ENCODE measurements around the gene RPS6KA2.
"Not testable (repeated sequence)": the region's sequence is repeated elsewhere in the genome, so short reads cannot be mapped to it uniquely, and the experiment has no call there.

Gene RPS6KA2

DNA sequence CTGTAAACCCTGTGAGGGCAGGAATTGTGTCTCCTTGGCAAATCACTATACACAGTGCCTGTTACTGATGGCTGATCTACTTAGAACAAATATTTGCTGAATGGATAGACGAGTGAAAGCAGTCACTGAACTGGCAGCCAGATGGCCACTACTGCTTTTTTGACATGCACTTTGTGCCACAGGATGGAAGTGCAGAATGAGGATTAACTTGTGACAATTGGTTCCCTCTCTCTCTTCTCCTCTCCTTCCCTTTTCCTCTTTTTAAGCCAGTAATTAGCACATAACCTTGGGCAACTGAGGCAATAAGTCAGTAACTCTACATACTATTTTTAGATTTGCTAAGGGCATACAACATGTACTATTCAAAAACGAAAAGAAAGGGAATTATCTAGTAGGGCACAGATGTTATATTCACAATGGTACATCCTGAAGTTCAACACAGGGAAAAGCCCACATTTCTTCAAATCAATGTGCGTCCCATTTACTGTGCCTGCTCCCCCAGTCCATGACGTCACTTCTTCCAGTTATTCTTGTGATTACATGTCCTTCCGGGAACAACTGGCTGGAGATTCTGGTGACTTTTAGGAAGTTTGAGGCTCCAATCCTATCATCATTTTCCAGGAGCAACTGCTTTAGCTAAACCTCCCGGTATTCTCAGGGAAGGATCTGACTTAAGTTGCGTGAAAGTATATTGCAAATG lies 17.0 kb upstream of the RPS6KA2 start:
- H3K4me3 ChIP-seq (ENCODE audit: low read depth, low read length) = no peak overlapping the region
- no peak overlapping the region for H3K27ac ChIP-seq (ENCODE audit: low read depth, low read length)
- H3K9ac ChIP-seq (ENCODE audit: low read length) = no peak overlapping the region
- H3K36me3 ChIP-seq (ENCODE audit: control insufficient read depth, insufficient read depth, low read length) = no peaks in the 10 kb centered on the region
- no peaks in the 10 kb centered on the region; the same call in 1 of the 2 replicates for H3K27me3 ChIP-seq (ENCODE audit: control insufficient read depth, insufficient read depth, low read length)
- no peaks in the 10 kb centered on the region; the same call in 1 of the 2 replicates for H3K9me3 ChIP-seq (ENCODE audit: control insufficient read depth, insufficient read depth, low read depth, low read length)
- H3K4me1 ChIP-seq (ENCODE audit: control insufficient read depth, insufficient read depth, low read length) = peaks cover 6% of the 10 kb centered on the region

- Histone ChIP-seq H3K4me3 (ENCODE audit: low read depth, low read length) (no peak overlapping the region), H3K9me3 (ENCODE audit: control insufficient read depth, insufficient read depth, low read depth, low read length) (no peaks in the 10 kb centered on the region), H3K27ac (ENCODE audit: low read depth, low read length) (no peak overlapping the region), H3K36me3 (ENCODE audit: control insufficient read depth, insufficient read depth, low read length) (no peaks in the 10 kb centered on the region), H3K9ac (ENCODE audit: low read length) (no peak overlapping the region), H3K27me3 (ENCODE audit: control insufficient read depth, insufficient read depth, low read length) (no peaks in the 10 kb centered on the region; the same call in 1 of the 2 replicates), H3K4me1 (ENCODE audit: control insufficient read depth, insufficient read depth, low read length) (peaks cover 6% of the 10 kb centered on the region)
Observed at GRCh38 chr6:166642646-166643045, 15.6 kb upstream of the RPS6KA2 start.

DNA sequence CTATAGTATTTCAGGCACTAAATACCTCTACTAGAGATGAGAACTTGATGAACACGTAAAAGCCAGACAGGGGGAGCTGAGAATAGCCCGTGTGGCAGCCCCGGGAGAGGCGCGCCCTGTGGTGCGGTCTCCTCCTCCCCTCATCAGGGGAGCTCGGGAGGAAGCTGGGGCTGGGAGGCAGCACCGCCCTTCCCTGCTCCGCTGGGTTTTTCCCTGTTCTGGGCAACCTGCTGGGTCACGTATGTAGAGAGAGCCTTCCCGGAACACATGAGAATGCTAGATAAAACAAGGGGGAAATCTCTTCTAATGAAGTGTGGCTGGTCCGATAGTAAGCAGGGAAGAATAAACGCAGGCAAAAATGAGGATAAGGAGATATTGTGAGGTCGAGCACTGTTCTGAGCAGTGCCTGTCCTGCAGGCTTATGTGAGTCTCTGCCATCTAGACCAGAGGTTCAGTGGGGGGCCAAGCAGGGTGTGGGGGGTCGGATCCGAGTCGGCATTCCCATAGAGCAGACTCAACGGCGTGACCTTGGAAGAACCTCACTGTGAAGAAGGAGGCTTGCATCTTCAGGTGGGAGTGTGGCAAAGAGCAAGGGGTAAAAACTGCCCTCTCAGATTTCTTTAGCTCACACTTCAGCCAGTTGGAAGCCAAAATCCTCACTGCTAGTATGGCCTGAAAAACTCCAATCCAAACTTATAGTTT lies 13.4 kb upstream of the RPS6KA2 start:
- Histone ChIP-seq H3K27ac (ENCODE audit: low read depth, low read length) (no peak overlapping the region), H3K9ac (ENCODE audit: low read length) (no peak overlapping the region), H3K27me3 (ENCODE audit: control insufficient read depth, insufficient read depth, low read length) (no peaks in the 10 kb centered on the region; the same call in 1 of the 2 replicates), H3K4me1 (ENCODE audit: control insufficient read depth, insufficient read depth, low read length) (peaks cover 6% of the 10 kb centered on the region), H3K36me3 (ENCODE audit: control insufficient read depth, insufficient read depth, low read length) (no peaks in the 10 kb centered on the region), H3K4me3 (ENCODE audit: low read depth, low read length) (peak overlapping the region; percentile 28; the same call in 1 of the 2 replicates), H3K9me3 (ENCODE audit: control insufficient read depth, insufficient read depth, low read depth, low read length) (no peaks in the 10 kb centered on the region)

DNA sequence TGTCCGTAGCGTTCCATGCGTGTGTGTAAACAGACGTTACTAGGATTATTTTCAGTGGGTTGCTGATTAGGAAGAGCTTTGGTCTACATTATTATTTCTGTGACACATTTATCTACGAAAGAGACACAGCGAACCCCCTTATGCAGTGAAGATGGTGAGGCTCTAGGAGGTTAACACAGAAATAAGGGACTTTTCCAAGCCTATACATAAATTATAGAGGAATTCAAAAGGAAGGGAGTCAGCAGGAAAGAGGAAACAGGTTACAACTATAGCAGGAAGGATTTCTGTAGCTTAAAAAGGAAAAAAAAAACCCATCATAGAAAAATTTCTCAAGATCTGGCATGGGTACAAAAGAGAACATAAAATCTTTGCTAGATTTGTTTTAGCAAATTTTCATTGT lies 12.9 kb upstream of the RPS6KA2 start:
- no peak overlapping the region for H3K4me3 ChIP-seq (ENCODE audit: low read depth, low read length)
- H3K9me3 ChIP-seq (ENCODE audit: control insufficient read depth, insufficient read depth, low read depth, low read length) = no peaks in the 10 kb centered on the region
- H3K36me3 ChIP-seq (ENCODE audit: control insufficient read depth, insufficient read depth, low read length) = no peaks in the 10 kb centered on the region
- no peak overlapping the region for H3K27ac ChIP-seq (ENCODE audit: low read depth, low read length)
- H3K27me3 ChIP-seq (ENCODE audit: control insufficient read depth, insufficient read depth, low read length) = no peaks in the 10 kb centered on the region; the same call in 1 of the 2 replicates
- H3K4me1 ChIP-seq (ENCODE audit: control insufficient read depth, insufficient read depth, low read length) = peaks cover 6% of the 10 kb centered on the region
- H3K9ac ChIP-seq (ENCODE audit: low read length) = no peak overlapping the region

DNA sequence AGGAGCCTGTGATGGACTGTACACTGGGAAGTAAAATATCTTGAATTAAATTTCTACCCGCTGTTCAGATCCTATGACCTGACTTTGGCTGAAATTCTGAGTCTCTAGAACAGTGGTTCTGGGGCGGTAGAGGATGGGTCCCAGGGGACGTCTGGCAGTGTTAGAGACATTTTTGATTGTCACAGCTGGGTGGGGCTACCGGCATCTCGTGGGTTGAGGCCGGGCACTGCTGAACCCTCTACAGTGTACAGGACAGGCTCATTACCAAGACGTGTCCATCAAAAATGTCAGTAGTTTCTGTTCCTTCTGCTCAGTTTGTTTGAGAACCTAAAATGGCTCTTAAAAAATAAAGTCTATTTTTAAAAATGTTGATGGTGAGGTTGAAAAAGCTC lies 11.5 kb upstream of the RPS6KA2 start:
- Histone ChIP-seq H3K9me3 (ENCODE audit: control insufficient read depth, insufficient read depth, low read depth, low read length) (no peaks in the 10 kb centered on the region), H3K36me3 (ENCODE audit: control insufficient read depth, insufficient read depth, low read length) (no peaks in the 10 kb centered on the region), H3K4me3 (ENCODE audit: low read depth, low read length) (no peak overlapping the region), H3K27me3 (ENCODE audit: control insufficient read depth, insufficient read depth, low read length) (no peaks in the 10 kb centered on the region; the same call in 1 of the 2 replicates), H3K4me1 (ENCODE audit: control insufficient read depth, insufficient read depth, low read length) (peaks cover 6% of the 10 kb centered on the region), H3K9ac (ENCODE audit: low read length) (no peak overlapping the region), H3K27ac (ENCODE audit: low read depth, low read length) (no peak overlapping the region)

- H3K4me1 ChIP-seq (ENCODE audit: control insufficient read depth, insufficient read depth, low read length) = peaks cover 6% of the 10 kb centered on the region
- no peaks in the 10 kb centered on the region for H3K9me3 ChIP-seq (ENCODE audit: control insufficient read depth, insufficient read depth, low read depth, low read length)
- no peaks in the 10 kb centered on the region; the same call in 1 of the 2 replicates for H3K27me3 ChIP-seq (ENCODE audit: control insufficient read depth, insufficient read depth, low read length)
- H3K4me3 ChIP-seq (ENCODE audit: low read depth, low read length) = no peak overlapping the region
- H3K36me3 ChIP-seq (ENCODE audit: control insufficient read depth, insufficient read depth, low read length) = no peaks in the 10 kb centered on the region
- H3K27ac ChIP-seq (ENCODE audit: low read depth, low read length) = no peak overlapping the region
- H3K9ac ChIP-seq (ENCODE audit: low read length) = no peak overlapping the region
Observed at GRCh38 chr6:166637812-166638572, 10.9 kb upstream of the RPS6KA2 start.

- H3K9me3 ChIP-seq (ENCODE audit: control insufficient read depth, insufficient read depth, low read depth, low read length) = no peaks in the 10 kb centered on the region
- no peaks in the 10 kb centered on the region for H3K36me3 ChIP-seq (ENCODE audit: control insufficient read depth, insufficient read depth, low read length)
- no peak overlapping the region for H3K4me3 ChIP-seq (ENCODE audit: low read depth, low read length)
- H3K4me1 ChIP-seq (ENCODE audit: control insufficient read depth, insufficient read depth, low read length) = peaks cover 6% of the 10 kb centered on the region
- H3K9ac ChIP-seq (ENCODE audit: low read length) = no peak overlapping the region
- H3K27me3 ChIP-seq (ENCODE audit: control insufficient read depth, insufficient read depth, low read length) = no peaks in the 10 kb centered on the region; the same call in 1 of the 2 replicates
- no peak overlapping the region for H3K27ac ChIP-seq (ENCODE audit: low read depth, low read length)
Observed at GRCh38 chr6:166636934-166637333, 9.9 kb upstream of the RPS6KA2 start.

GRCh38 chr6:166636191-166636933 lies 9.3 kb upstream of the RPS6KA2 start:
- H3K4me3 ChIP-seq (ENCODE audit: low read depth, low read length) = no peak overlapping the region
- H3K36me3 ChIP-seq (ENCODE audit: control insufficient read depth, insufficient read depth, low read length) = no peaks in the 10 kb centered on the region
- peaks cover under 1% of the 10 kb centered on the region; the same call in 1 of the 2 replicates for H3K27me3 ChIP-seq (ENCODE audit: control insufficient read depth, insufficient read depth, low read length)
- H3K27ac ChIP-seq (ENCODE audit: low read depth, low read length) = no peak overlapping the region
- H3K4me1 ChIP-seq (ENCODE audit: control insufficient read depth, insufficient read depth, low read length) = peaks cover 6% of the 10 kb centered on the region
- no peak overlapping the region for H3K9ac ChIP-seq (ENCODE audit: low read length)
- H3K9me3 ChIP-seq (ENCODE audit: control insufficient read depth, insufficient read depth, low read depth, low read length) = no peaks in the 10 kb centered on the region

- no peak overlapping the region for H3K27ac ChIP-seq (ENCODE audit: low read depth, low read length)
- peaks cover 11% of the 10 kb centered on the region for H3K27me3 ChIP-seq (ENCODE audit: control insufficient read depth, insufficient read depth, low read length)
- H3K4me1 ChIP-seq (ENCODE audit: control insufficient read depth, insufficient read depth, low read length) = no peaks in the 10 kb centered on the region
- no peak overlapping the region for H3K9ac ChIP-seq (ENCODE audit: low read length)
- no peaks in the 10 kb centered on the region for H3K36me3 ChIP-seq (ENCODE audit: control insufficient read depth, insufficient read depth, low read length)
- no peaks in the 10 kb centered on the region for H3K9me3 ChIP-seq (ENCODE audit: control insufficient read depth, insufficient read depth, low read depth, low read length)
- H3K4me3 ChIP-seq (ENCODE audit: low read depth, low read length) = no peak overlapping the region
Observed at GRCh38 chr6:166635013-166635970, 8.2 kb upstream of the RPS6KA2 start.

DNA sequence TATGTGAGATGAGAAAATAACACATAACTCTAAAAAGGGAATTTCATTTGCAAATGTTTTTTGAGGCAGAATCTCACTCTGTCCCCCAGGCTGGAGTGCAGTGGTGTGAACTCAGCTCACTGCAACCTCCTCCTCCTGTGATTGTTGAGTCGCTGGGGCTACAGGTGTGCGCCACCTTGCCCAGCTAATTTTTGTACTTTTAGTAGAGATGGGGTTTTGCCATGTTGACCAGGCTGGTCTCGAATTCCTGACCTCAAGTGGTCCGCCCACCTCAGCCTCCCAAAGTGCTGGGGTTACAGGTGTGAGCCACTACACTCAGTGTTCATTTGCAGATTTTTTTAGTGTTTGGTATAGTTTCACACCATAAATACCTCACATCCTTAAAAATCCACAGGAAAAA lies 7.5 kb upstream of the RPS6KA2 start:
- H3K27ac ChIP-seq (ENCODE audit: low read depth, low read length); H3K9ac ChIP-seq (ENCODE audit: low read length); H3K36me3 ChIP-seq (ENCODE audit: control insufficient read depth, insufficient read depth, low read length); H3K9me3 ChIP-seq (ENCODE audit: control insufficient read depth, insufficient read depth, low read depth, low read length); H3K4me1 ChIP-seq (ENCODE audit: control insufficient read depth, insufficient read depth, low read length); H3K4me3 ChIP-seq (ENCODE audit: low read depth, low read length): not testable (repeated sequence)
- H3K27me3 ChIP-seq (ENCODE audit: control insufficient read depth, insufficient read depth, low read length) = peaks cover 19% of the 10 kb centered on the region
